ENCODE results near the gene ELF5.

DNA sequence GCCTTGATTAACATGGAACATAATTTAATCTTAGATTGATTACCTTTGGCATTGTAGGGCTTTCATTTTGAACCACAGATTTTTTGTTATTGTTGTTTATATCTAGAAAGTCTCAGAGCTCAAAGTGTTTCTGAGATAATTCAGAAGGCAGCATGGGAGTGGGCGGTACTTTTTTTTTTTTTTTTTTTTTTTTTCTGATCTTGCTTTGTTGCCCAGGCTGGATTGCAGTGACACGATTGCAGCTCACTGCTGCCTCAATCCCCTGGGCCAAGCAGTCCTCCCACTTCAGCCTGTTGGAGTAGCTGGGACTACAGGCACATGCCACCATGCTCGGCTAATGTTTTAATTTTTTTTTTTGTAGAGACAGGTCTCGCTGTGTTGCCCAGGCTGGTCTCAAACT, 53.3 kb downstream of the ELF5 start:
- TF ChIP-seq CTCF (conservative IDR thresholded peaks at IDR 0.05) (no peak), ZFX (IDR thresholded peaks at IDR 0.05) (no peak)

Data from C4-2B (cell line).